ENCODE data around the gene CRTC1.

The CRTC1 gene

GRCh38 chr19:18743784-18744418 is 60.4 kb downstream of the CRTC1 start:
- DNase-seq (no peak), ATAC-seq (ENCODE audit: insufficient read depth, low read depth) (no peak)
- Histone ChIP-seq H3K9ac (ENCODE audit: low read depth, low read length) (no peak overlapping the region), H3K4me2 (ENCODE audit: insufficient read depth, low read length) (no peak overlapping the region), H3K4me1 (ENCODE audit: insufficient read depth, low read length) (no peaks in the 10 kb centered on the region), H4K20me1 (ENCODE audit: insufficient read depth, low read length) (peaks cover 11% of the 10 kb centered on the region), H3K27me3 (ENCODE audit: insufficient read depth, low read length, poor library complexity) (no peaks in the 10 kb centered on the region), H3K27ac (ENCODE audit: low read length) (no peak overlapping the region), H3K4me3 (ENCODE audit: low read depth in 1 of 2, low read length in 2 of 2) (no peak overlapping the region), H3K36me3 (ENCODE audit: insufficient read depth, low read length) (0 out of 2 replicates have a peak, but pooled peaks cover 2% of the 10 kb centered on the region), H3K79me2 (ENCODE audit: insufficient read depth, low read length) (no peaks in the 10 kb centered on the region), H2AFZ (ENCODE audit: low read depth, low read length) (no peak overlapping the region), H3K9me3 (ENCODE audit: insufficient read depth, low read length, severe bottlenecking) (no peaks in the 10 kb centered on the region)
- TF ChIP-seq CTCF (IDR thresholded peaks at IDR 0.05; ENCODE audit: borderline replicate concordance, extremely low read depth, low read length, poor library complexity, severe bottlenecking) (no peak), EZH2 (IDR thresholded peaks at IDR 0.05; ENCODE audit: borderline replicate concordance, low read depth, low read length, severe bottlenecking) (no peak)

GRCh38 chr19:18745012-18745735 is 61.7 kb downstream of the CRTC1 start:
- Histone ChIP-seq H2AFZ (ENCODE audit: low read depth, low read length) (no peak overlapping the region), H4K20me1 (ENCODE audit: insufficient read depth, low read length) (peaks cover 5% of the 10 kb centered on the region), H3K79me2 (ENCODE audit: insufficient read depth, low read length) (no peaks in the 10 kb centered on the region), H3K27ac (ENCODE audit: low read length) (no peak overlapping the region), H3K4me1 (ENCODE audit: insufficient read depth, low read length) (no peaks in the 10 kb centered on the region), H3K4me3 (ENCODE audit: low read depth in 1 of 2, low read length in 2 of 2) (no peak overlapping the region), H3K36me3 (ENCODE audit: insufficient read depth, low read length) (0 out of 2 replicates have a peak, but pooled peaks cover 2% of the 10 kb centered on the region), H3K4me2 (ENCODE audit: insufficient read depth, low read length) (no peak overlapping the region), H3K27me3 (ENCODE audit: insufficient read depth, low read length, poor library complexity) (no peaks in the 10 kb centered on the region), H3K9ac (ENCODE audit: low read depth, low read length) (no peak overlapping the region), H3K9me3 (ENCODE audit: insufficient read depth, low read length, severe bottlenecking) (no peaks in the 10 kb centered on the region)
- no peak for TF ChIP-seq CTCF (IDR thresholded peaks at IDR 0.05; ENCODE audit: borderline replicate concordance, extremely low read depth, low read length, poor library complexity, severe bottlenecking)
- no peak for TF ChIP-seq EZH2 (IDR thresholded peaks at IDR 0.05; ENCODE audit: borderline replicate concordance, low read depth, low read length, severe bottlenecking)
- DNase-seq (no peak), ATAC-seq (ENCODE audit: insufficient read depth, low read depth) (no peak)

- Histone ChIP-seq H3K4me3 (ENCODE audit: low read depth in 1 of 2, low read length in 2 of 2) (no peak overlapping the region), H3K27me3 (ENCODE audit: insufficient read depth, low read length, poor library complexity) (no peaks in the 10 kb centered on the region), H4K20me1 (ENCODE audit: insufficient read depth, low read length) (peaks cover 5% of the 10 kb centered on the region), H2AFZ (ENCODE audit: low read depth, low read length) (no peak overlapping the region), H3K9me3 (ENCODE audit: insufficient read depth, low read length, severe bottlenecking) (no peaks in the 10 kb centered on the region), H3K79me2 (ENCODE audit: insufficient read depth, low read length) (no peaks in the 10 kb centered on the region), H3K4me1 (ENCODE audit: insufficient read depth, low read length) (no peaks in the 10 kb centered on the region), H3K9ac (ENCODE audit: low read depth, low read length) (no peak overlapping the region), H3K27ac (ENCODE audit: low read length) (no peak overlapping the region), H3K4me2 (ENCODE audit: insufficient read depth, low read length) (no peak overlapping the region), H3K36me3 (ENCODE audit: insufficient read depth, low read length) (0 out of 2 replicates have a peak, but pooled peaks cover 2% of the 10 kb centered on the region)
- no peak for ATAC-seq (ENCODE audit: insufficient read depth, low read depth)
- no peak for DNase-seq
- TF ChIP-seq CTCF (IDR thresholded peaks at IDR 0.05; ENCODE audit: borderline replicate concordance, extremely low read depth, low read length, poor library complexity, severe bottlenecking) (no peak), EZH2 (IDR thresholded peaks at IDR 0.05; ENCODE audit: borderline replicate concordance, low read depth, low read length, severe bottlenecking) (no peak)
Measured at GRCh38 chr19:18745931-18746330, 62.5 kb downstream of the CRTC1 start.
